Gastroesophageal sphincter (tissue), 3 donors: ENCODE results near the gene TAX1BP3.

Experiments
- POLR2A ChIP-seq, 2 donors: fragments of 450-650 bp; IDR thresholded peaks; one replicate each; pipeline ENCODE4 v1.6.1; 2017; ENCODE audit warnings: antibody characterized with exemption in 2 of 2, mild to moderate bottlenecking in 2 of 2, moderate library complexity in 1 of 2
- TF ChIP-seq, protein P1 (sequence below), 4 experiments: fragments of 200-600 bp in 2 of 4; fragments of 450-650 bp in 2 of 4; sonication (generic) in 1 of 4; IDR thresholded peaks; one replicate each; pipeline ENCODE4 v1.5.1; 2017 to 2019; ENCODE audit warnings: antibody characterized with exemption in 4 of 4, mild to moderate bottlenecking in 2 of 4, moderate library complexity in 2 of 4

DNA sequence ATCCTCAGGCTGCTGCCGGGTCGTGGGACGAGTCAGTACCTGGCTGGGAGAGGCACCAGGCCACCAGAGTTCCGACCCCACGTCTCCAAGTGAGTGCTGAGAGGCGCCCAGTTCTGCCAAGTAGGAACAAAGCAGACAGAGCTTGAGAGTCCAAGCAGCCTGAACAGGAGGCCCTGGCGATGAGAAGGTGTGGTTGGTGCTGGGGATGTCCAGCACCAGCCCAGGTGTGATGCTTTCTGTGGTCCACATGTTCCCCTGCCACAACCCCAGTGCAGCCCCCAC lies 10.8 kb downstream of the TAX1BP3 start:
- TF ChIP-seq, protein P1, sequence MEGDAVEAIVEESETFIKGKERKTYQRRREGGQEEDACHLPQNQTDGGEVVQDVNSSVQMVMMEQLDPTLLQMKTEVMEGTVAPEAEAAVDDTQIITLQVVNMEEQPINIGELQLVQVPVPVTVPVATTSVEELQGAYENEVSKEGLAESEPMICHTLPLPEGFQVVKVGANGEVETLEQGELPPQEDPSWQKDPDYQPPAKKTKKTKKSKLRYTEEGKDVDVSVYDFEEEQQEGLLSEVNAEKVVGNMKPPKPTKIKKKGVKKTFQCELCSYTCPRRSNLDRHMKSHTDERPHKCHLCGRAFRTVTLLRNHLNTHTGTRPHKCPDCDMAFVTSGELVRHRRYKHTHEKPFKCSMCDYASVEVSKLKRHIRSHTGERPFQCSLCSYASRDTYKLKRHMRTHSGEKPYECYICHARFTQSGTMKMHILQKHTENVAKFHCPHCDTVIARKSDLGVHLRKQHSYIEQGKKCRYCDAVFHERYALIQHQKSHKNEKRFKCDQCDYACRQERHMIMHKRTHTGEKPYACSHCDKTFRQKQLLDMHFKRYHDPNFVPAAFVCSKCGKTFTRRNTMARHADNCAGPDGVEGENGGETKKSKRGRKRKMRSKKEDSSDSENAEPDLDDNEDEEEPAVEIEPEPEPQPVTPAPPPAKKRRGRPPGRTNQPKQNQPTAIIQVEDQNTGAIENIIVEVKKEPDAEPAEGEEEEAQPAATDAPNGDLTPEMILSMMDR (IDR thresholded peaks at IDR 0.05): no peak
- no peak for TF ChIP-seq POLR2A (IDR thresholded peaks at IDR 0.05)
